H1 (cell line): Measurements from ENCODE around the gene CROT.

Experiments
- CEBPB ChIP-seq: IDR thresholded peaks from 2 replicates; pipeline ENCODE4 v1.6.1; 2012; ENCODE audit warnings: low read depth, low read length
- CHD1 ChIP-seq: IDR thresholded peaks from 2 replicates; pipeline ENCODE4 v1.6.1; 2012; ENCODE audit warnings: low read depth, low read length, improper control_type of control experiment
- CTCF ChIP-seq, 3 experiments: IDR thresholded peaks; 1 replicate in 2 of 3; 2 replicates in 1 of 3; pipeline versions ENCODE4 v1.5.1 to v1.6.1; 2011; ENCODE audit warnings: low read length in 3 of 3, mild to moderate bottlenecking in 3 of 3, inconsistent platforms in 2 of 3, low read depth in 1 of 3, moderate library complexity in 1 of 3; ENCODE audit not compliant: insufficient read depth in 1 of 3; ENCODE audit errors: control extremely low read depth in 1 of 3
- EP300 ChIP-seq, 2 experiments: IDR thresholded peaks; 1 replicate in 1 of 2; 2 replicates in 1 of 2; pipeline ENCODE4 v1.6.1; 2011 to 2012; ENCODE audit warnings: low read depth in 2 of 2, low read length in 2 of 2, mild to moderate bottlenecking in 2 of 2, borderline replicate concordance in 1 of 2, inconsistent platforms in 1 of 2, moderate library complexity in 1 of 2
- EZH2 ChIP-seq: fragments of 200-600 bp; sonication (generic); IDR thresholded peaks from 2 replicates; pipeline ENCODE4 v1.7.1; 2012; ENCODE audit warnings: low read depth, mild to moderate bottlenecking, moderate library complexity, low read length, inconsistent platforms; ENCODE audit not compliant: severe bottlenecking
- JUN ChIP-seq: IDR thresholded peaks from 2 replicates; pipeline ENCODE4 v1.6.1; 2011; ENCODE audit warnings: low read depth, mild to moderate bottlenecking, improper control_type of control experiment, low read length
- JUND ChIP-seq: IDR thresholded peaks from 2 replicates; pipeline ENCODE4 v1.6.1; 2011; ENCODE audit warnings: mild to moderate bottlenecking, improper control_type of control experiment, low read length
- MAX ChIP-seq: IDR thresholded peaks from 2 replicates; pipeline ENCODE4 v1.6.1; 2012; ENCODE audit warnings: inconsistent platforms
- NRF1 ChIP-seq: IDR thresholded peaks from 2 replicates; pipeline ENCODE4 v1.6.1; 2011; ENCODE audit warnings: mild to moderate bottlenecking, low read depth, low read length, improper control_type of control experiment
- POLR2A ChIP-seq, 2 experiments: IDR thresholded peaks; 1 replicate in 1 of 2; 2 replicates in 1 of 2; pipeline ENCODE4 v1.6.1; 2011; ENCODE audit warnings: low read depth in 2 of 2, low read length in 2 of 2, mild to moderate bottlenecking in 2 of 2; ENCODE audit errors: control extremely low read depth in 1 of 2
- POLR2AphosphoS5 ChIP-seq: IDR thresholded peaks from 2 replicates; pipeline ENCODE4 v1.6.1; 2011; ENCODE audit warnings: low read depth, low read length
- RFX5 ChIP-seq: IDR thresholded peaks from 2 replicates; pipeline ENCODE4 v1.6.1; 2011; ENCODE audit warnings: low read depth, low read length, improper control_type of control experiment, borderline replicate concordance
- SIRT6 ChIP-seq: IDR thresholded peaks from one replicate; pipeline ENCODE4 v1.7.1; 2012; ENCODE audit warnings: low read length, inconsistent platforms
- USF2 ChIP-seq: IDR thresholded peaks from 2 replicates; pipeline ENCODE4 v1.6.1; 2011; ENCODE audit warnings: low read length, improper control_type of control experiment

- TF ChIP-seq CTCF (IDR thresholded peaks at IDR 0.05; ENCODE audit: control extremely low read depth in 1 of 3, insufficient read depth in 1 of 3, low read depth in 1 of 3, low read length in 3 of 3), result no peak
- TF ChIP-seq POLR2A (IDR thresholded peaks at IDR 0.05; ENCODE audit: control extremely low read depth in 1 of 2, low read depth in 2 of 2, low read length in 2 of 2), result no peak
- no peak for TF ChIP-seq EZH2
- no peak for TF ChIP-seq JUN
- TF ChIP-seq CHD1, result no peak
- no peak for TF ChIP-seq CEBPB
- no peak for TF ChIP-seq SIRT6
- no peak for TF ChIP-seq POLR2AphosphoS5
- TF ChIP-seq USF2, result no peak
- no peak for TF ChIP-seq JUND
- TF ChIP-seq RFX5, result no peak
- no peak for TF ChIP-seq MAX
- no peak for TF ChIP-seq EP300 (IDR thresholded peaks at IDR 0.05; ENCODE audit: borderline replicate concordance in 1 of 2, low read depth in 2 of 2, low read length in 2 of 2)
- no peak for TF ChIP-seq NRF1
Measured at GRCh38 chr7:87316097-87316700, 29.3 kb upstream of the CROT start.
